ENCODE measurements around the gene FXYD7. TPM values are rescaled to one million over a fixed set of nuclear protein-coding genes. Genes with fewer than 3 reads are reported as not detected.

The FXYD7 gene
- total and polyA plus RNA-seq, 9 of the 15 experiments (the other 6 are each of a cell fraction or from before 2014, with no cell fraction given), result 0.10 to 0.80 (median 0.31) TPM; not detected in 3

- TF ChIP-seq ILF3 (IDR thresholded peaks at IDR 0.05; ENCODE audit: borderline replicate concordance) (no peak), ZNF239 (CRISPR knock-in tag; IDR thresholded peaks at IDR 0.05) (peak; percentile 33; the same call in 1 of the 2 replicates), ZNF778 (CRISPR knock-in tag; IDR thresholded peaks at IDR 0.05) (no peak), ELF2 (CRISPR knock-in tag; IDR thresholded peaks at IDR 0.05) (no peak), MAFG (tag; conservative IDR thresholded peaks at IDR 0.05) (peak; percentile 16; the same call in 1 of the 2 replicates)
These were observed 23.3 kb downstream of the FXYD7 start (continued) for GRCh38 chr19:35166100-35167063.

- peaks cover 26% of the 10 kb centered on the region for H3K79me2 ChIP-seq (ENCODE audit: control insufficient read depth, insufficient read depth, low read length)
- H3K36me3 ChIP-seq (ENCODE audit: control insufficient read depth, insufficient read depth, low read length), result peaks cover 96% of the 10 kb centered on the region
- H4K20me1 ChIP-seq (replicated peaks; ENCODE audit: control insufficient read depth, insufficient read depth, low read length), result no peaks in the 10 kb centered on the region
- peak overlapping the region; percentile 77 for H3K27ac ChIP-seq (ENCODE audit: extremely low read depth, low read depth, low read length)
- no peak overlapping the region for H3K4me3 ChIP-seq
- peak overlapping the region; percentile 64 for H3K4me2 ChIP-seq (ENCODE audit: insufficient read depth, low read length)
- no peaks in the 10 kb centered on the region for H3K9me1 ChIP-seq (ENCODE audit: control insufficient read depth, insufficient read depth, low read length)
- FAIRE-seq, result peak; percentile 6
- DNase-seq (ENCODE audit: extremely low read depth in 1 of 4, low spot score in 3 of 4), result peak in 1 of 4 experiments; percentile 18
- intact Hi-C loops (cut with micrococcal nuclease), result loop anchor here (5.0 kb wide), 2 partner anchors 40 to 80 kb away; partner anchors contain the start of gene LSR
- ChIA-PET POLR2A (interaction anchor here (0.7 to 1.3 kb wide), 2 partner anchors 13 to 313 kb away, joined by 3 to 4 read pairs; partner anchors contain the start of gene FXYD5), CTCF (ENCODE audit: low intra/inter-chr PET ratio) (no interaction called here)
- H3K27me3 ChIP-seq (ENCODE audit: control insufficient read depth in 2 of 2, insufficient read depth in 2 of 2, low read length in 2 of 2), result no peaks in the 10 kb centered on the region; a peak in 1 of 5 replicates
- peaks cover 7% of the 10 kb centered on the region; the same call in 1 of the 2 replicates for H3K9me3 ChIP-seq (replicated peaks; ENCODE audit: control insufficient read depth, insufficient read depth, low read depth, low read length)
- BruUV-seq (replicated peaks), result TSS peak; percentile 3
- no peak overlapping the region for H2AFZ ChIP-seq (ENCODE audit: low read depth, low read length)
- no peak for ATAC-seq
- in situ Hi-C loops (cut with MboI), result no loop called here
- 65% methylated on average over 5 of the region's 5 CpGs for WGBS (ENCODE audit: insufficient coverage, low coverage, missing lambda C conversion rate)
- H3K9ac ChIP-seq (ENCODE audit: insufficient read depth in 1 of 2, low read depth in 2 of 2, low read length in 2 of 2), result peak overlapping the region; percentile 58 to 86
- H3K4me1 ChIP-seq (replicated peaks in 1 of 2; ENCODE audit: control insufficient read depth in 2 of 2, insufficient read depth in 2 of 2, low read length in 2 of 2), result peaks cover 49 to 54% of the 10 kb centered on the region in 2 experiments
- TF ChIP-seq ZNF121 (CRISPR knock-in tag; conservative IDR thresholded peaks at IDR 0.05) (peak; percentile 31; the same call in 1 of the 2 replicates), RBFOX2 (IDR thresholded peaks at IDR 0.05; ENCODE audit: low read depth, low read length) (0 out of 2 replicates have a peak, but pooled peaks have one; percentile 15), ATF6 (CRISPR knock-in tag; IDR thresholded peaks at IDR 0.05) (no peak), POLR2G (IDR thresholded peaks at IDR 0.05; ENCODE audit: low read depth, low read length) (0 out of 2 replicates have a peak, but pooled peaks have one; percentile 22), ZNF436 (CRISPR knock-in tag; IDR thresholded peaks at IDR 0.05) (no peak), RBM15 (IDR thresholded peaks at IDR 0.05; ENCODE audit: insufficient read depth, low read length) (no peak), LARP7 (IDR thresholded peaks at IDR 0.05) (no peak), BCOR (IDR thresholded peaks at IDR 0.05) (peak; percentile 81), ZSCAN29 (IDR thresholded peaks at IDR 0.05) (no peak), RBM25 (IDR thresholded peaks at IDR 0.05; ENCODE audit: low read depth, low read length, severe bottlenecking) (peak; percentile 23), DMBX1 (CRISPR knock-in tag; IDR thresholded peaks at IDR 0.05; ENCODE audit: borderline replicate concordance) (0 out of 2 replicates have a peak, but pooled peaks have one; percentile 13), SMARCA5 (IDR thresholded peaks at IDR 0.05) (0 out of 2 replicates have a peak, but pooled peaks have one; percentile 23), ZNF699 (CRISPR knock-in tag; IDR thresholded peaks at IDR 0.05; ENCODE audit: insufficient replicate concordance) (no peak)
These were observed 24.4 kb downstream of the FXYD7 start for GRCh38 chr19:35167251-35168119.
